Ishikawa (cell line): ENCODE data around the gene MCU.

ENCODE experiments used
- CEBPB ChIP-seq: IDR thresholded peaks from 2 replicates; pipeline ENCODE4 v1.6.1; 2012
- CREB1 ChIP-seq: IDR thresholded peaks from 2 replicates; pipeline ENCODE4 v1.6.1; 2012; ENCODE audit warnings: low read depth
- EGR1 ChIP-seq: IDR thresholded peaks from 2 replicates; pipeline ENCODE4 v1.6.1; 2012
- EP300 ChIP-seq: IDR thresholded peaks from 2 replicates; pipeline ENCODE4 v1.6.1; 2012; ENCODE audit warnings: borderline replicate concordance
- FOXM1 ChIP-seq: IDR thresholded peaks from 2 replicates; pipeline ENCODE4 v1.6.1; 2012; ENCODE audit warnings: low read depth, borderline replicate concordance
- NFIC ChIP-seq: IDR thresholded peaks from 2 replicates; pipeline ENCODE4 v1.6.1; 2012
- RAD21 ChIP-seq: IDR thresholded peaks from 2 replicates; pipeline ENCODE4 v1.6.1; 2012; ENCODE audit warnings: low read depth
- TAF1 ChIP-seq: IDR thresholded peaks from 2 replicates; pipeline ENCODE4 v1.6.1; 2012; ENCODE audit warnings: low read depth, mild to moderate bottlenecking
- TCF12 ChIP-seq: IDR thresholded peaks from 2 replicates; pipeline ENCODE4 v1.6.1; 2012; ENCODE audit warnings: low read depth
- TEAD4 ChIP-seq: IDR thresholded peaks from 2 replicates; pipeline ENCODE4 v1.6.1; 2012
- YY1 ChIP-seq: IDR thresholded peaks from 2 replicates; pipeline ENCODE4 v1.6.1; 2012; ENCODE audit warnings: low read depth
- ZBTB7A ChIP-seq: IDR thresholded peaks from 2 replicates; pipeline ENCODE4 v1.6.1; 2012; ENCODE audit warnings: low read depth
- TF ChIP-seq, protein P1 (sequence below): IDR thresholded peaks from 2 replicates; pipeline ENCODE4 v1.6.1; 2012
- TF ChIP-seq, protein P2 (sequence below): IDR thresholded peaks from 2 replicates; pipeline ENCODE4 v1.6.1; 2012
- TF ChIP-seq, protein P3 (sequence below): IDR thresholded peaks from 2 replicates; pipeline ENCODE4 v1.6.1; 2012; ENCODE audit warnings: low read depth, mild to moderate bottlenecking

MCU gene

DNA sequence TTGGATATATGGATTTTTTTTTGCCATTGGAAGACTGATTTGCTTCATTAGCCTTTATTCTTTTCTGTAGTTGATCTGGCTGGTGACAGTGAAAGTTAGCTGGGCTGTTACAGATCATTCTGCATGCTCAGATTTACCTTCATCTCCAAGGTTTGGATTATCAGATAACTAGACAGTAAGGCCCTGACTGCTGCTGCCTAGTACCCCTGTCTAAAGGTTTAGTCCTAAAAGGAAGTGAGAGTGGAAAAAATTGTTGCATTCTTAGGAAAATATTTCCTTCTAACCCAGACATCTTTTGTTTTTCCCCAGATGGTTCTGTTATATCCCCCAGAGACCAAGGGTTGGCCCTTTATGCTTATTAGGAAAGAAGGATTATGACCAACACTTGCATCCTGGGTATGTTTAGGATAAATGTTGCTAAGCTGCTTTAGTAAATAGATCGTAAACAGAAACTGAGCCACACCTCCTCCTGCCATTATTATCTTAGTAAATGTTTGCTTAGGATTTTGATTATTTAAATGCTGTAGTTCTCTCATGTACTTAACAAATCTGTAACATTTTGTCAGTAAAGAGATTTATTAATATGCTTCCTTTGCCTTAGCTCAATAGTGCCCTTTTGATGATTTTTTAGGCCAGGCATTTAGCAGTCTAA is 44.4 kb downstream of the MCU start:
- TF ChIP-seq TAF1 (no peak), YY1 (no peak), CREB1 (no peak), TCF12 (no peak), RAD21 (no peak), EGR1 (no peak), CEBPB (no peak), FOXM1 (no peak), ZBTB7A (no peak), NFIC (no peak)
- TF ChIP-seq, protein P1, sequence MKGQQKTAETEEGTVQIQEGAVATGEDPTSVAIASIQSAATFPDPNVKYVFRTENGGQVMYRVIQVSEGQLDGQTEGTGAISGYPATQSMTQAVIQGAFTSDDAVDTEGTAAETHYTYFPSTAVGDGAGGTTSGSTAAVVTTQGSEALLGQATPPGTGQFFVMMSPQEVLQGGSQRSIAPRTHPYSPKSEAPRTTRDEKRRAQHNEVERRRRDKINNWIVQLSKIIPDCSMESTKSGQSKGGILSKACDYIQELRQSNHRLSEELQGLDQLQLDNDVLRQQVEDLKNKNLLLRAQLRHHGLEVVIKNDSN: no peak
- TF ChIP-seq, protein P2, sequence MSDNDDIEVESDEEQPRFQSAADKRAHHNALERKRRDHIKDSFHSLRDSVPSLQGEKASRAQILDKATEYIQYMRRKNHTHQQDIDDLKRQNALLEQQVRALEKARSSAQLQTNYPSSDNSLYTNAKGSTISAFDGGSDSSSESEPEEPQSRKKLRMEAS: no peak

DNA sequence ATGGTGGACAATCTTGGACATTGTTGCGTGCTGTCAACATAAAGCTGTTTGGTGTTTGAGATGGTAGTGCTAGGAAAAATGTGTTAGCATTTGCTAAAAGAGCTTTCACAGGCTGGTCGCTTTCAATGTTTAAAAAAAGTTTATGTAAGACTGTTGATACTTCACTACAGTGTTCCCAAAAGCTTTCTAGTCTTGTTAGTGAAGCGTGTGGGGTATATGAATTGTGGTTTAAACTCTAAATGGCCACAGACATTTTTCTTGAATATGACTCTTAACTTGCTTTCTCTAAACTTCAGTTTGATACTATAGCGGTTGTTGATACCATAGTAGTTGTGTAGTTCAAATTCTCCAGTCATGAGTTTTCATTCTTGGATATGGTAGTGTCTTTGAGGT is 44.9 kb downstream of the MCU start:
- TF ChIP-seq CEBPB (no peak), RAD21 (no peak), TEAD4 (no peak), EP300 (no peak), CREB1 (no peak), TAF1 (no peak), EGR1 (no peak), TCF12 (no peak), YY1 (no peak), FOXM1 (no peak), NFIC (no peak), ZBTB7A (no peak)
- TF ChIP-seq, protein P1: no peak
- TF ChIP-seq, protein P2: no peak

DNA sequence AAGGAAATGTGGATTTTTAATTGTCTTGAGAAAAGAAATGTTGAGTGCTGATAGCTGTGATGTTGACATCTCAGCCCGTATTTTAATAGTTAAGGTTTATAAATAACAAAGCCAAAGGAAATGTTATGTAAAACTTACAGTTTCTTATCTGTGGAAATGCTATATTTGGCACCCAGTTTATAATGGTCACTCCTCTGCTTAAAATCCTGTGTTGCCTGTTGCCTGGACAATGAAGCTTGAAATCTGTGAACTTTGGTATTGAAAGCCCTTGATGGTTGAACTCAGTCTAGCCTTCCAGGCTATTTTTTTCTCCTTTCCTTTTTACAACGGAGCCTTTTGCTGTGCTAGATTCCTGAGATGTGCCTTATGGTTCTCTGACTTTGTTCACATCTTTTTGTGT is 46.5 kb downstream of the MCU start:
- TF ChIP-seq, protein P1: no peak
- TF ChIP-seq TAF1: no peak
- no peak for TF ChIP-seq NFIC

DNA sequence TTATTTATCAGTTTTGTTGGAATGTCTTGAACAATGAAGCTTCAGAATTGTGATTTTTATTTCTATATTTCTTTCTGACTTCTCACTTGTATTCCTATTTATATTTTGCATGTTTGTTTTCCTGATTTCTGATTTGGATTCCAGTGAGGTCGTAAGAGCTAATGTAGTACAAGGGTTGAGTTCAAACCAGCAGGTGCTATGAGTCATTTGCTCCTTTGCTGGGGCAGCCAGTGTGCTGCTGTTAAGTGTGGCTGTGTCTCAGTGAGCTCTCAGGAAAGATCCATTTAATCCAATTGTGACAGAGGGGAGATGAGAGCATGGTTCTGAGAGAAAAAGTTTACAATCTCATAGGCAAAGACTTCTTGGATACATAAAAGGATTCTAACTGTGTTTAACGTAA is 48.6 kb downstream of the MCU start:
- no peak for TF ChIP-seq YY1
- TF ChIP-seq CREB1: no peak
- no peak for TF ChIP-seq CEBPB
- TF ChIP-seq NFIC: no peak
- TF ChIP-seq TAF1: no peak
- no peak for TF ChIP-seq RAD21
- TF ChIP-seq, protein P3, sequence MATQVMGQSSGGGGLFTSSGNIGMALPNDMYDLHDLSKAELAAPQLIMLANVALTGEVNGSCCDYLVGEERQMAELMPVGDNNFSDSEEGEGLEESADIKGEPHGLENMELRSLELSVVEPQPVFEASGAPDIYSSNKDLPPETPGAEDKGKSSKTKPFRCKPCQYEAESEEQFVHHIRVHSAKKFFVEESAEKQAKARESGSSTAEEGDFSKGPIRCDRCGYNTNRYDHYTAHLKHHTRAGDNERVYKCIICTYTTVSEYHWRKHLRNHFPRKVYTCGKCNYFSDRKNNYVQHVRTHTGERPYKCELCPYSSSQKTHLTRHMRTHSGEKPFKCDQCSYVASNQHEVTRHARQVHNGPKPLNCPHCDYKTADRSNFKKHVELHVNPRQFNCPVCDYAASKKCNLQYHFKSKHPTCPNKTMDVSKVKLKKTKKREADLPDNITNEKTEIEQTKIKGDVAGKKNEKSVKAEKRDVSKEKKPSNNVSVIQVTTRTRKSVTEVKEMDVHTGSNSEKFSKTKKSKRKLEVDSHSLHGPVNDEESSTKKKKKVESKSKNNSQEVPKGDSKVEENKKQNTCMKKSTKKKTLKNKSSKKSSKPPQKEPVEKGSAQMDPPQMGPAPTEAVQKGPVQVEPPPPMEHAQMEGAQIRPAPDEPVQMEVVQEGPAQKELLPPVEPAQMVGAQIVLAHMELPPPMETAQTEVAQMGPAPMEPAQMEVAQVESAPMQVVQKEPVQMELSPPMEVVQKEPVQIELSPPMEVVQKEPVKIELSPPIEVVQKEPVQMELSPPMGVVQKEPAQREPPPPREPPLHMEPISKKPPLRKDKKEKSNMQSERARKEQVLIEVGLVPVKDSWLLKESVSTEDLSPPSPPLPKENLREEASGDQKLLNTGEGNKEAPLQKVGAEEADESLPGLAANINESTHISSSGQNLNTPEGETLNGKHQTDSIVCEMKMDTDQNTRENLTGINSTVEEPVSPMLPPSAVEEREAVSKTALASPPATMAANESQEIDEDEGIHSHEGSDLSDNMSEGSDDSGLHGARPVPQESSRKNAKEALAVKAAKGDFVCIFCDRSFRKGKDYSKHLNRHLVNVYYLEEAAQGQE: no peak
- no peak for TF ChIP-seq TCF12
- no peak for TF ChIP-seq EGR1
- no peak for TF ChIP-seq TEAD4
- TF ChIP-seq, protein P1: no peak

DNA sequence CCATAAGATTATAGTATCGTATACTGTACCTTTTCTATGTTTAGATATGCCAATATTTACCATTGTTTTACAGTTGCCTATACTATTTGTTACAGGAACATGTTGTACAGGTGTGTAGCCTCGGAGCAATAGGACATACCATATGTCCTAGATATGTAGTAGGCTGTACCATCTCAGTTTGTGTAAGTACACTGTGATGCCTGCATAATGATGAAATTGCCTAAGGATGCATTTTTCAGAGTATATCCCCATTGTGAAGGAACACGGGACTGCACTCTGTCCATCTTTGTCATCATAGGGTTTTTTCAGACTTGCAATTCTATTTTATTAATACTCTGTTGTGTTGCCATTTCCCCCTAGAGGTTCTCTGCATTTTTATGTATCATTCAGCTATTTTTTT is 50.1 kb downstream of the MCU start:
- TF ChIP-seq EGR1 (no peak), FOXM1 (no peak), TCF12 (no peak), TAF1 (no peak), YY1 (no peak), TEAD4 (no peak), CEBPB (no peak), NFIC (no peak)
- TF ChIP-seq, protein P1: no peak

DNA sequence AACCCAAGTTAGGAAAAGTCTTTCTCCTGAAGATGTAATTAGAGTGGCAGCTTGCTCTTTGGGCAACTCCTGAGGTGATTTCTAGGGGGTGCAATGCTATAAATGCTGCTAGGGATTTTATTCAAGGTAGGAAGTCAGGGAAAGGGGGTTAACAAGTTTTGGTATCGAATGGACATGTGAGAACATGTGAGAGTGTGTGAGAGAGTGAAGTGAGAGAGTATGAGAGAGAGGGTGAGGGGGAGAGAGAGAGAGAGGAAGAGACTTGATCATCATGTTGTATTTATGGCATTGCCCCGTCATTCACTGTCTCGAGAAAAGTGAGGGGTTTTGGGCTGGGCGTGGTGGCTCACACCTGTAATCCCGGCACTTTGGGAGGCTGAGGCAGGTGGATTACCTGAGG is 50.9 kb downstream of the MCU start:
- TF ChIP-seq FOXM1 (no peak), TEAD4 (no peak), TAF1 (no peak), CREB1 (no peak), YY1 (no peak), EGR1 (no peak), EP300 (no peak), CEBPB (no peak), ZBTB7A (no peak), TCF12 (no peak)
- TF ChIP-seq, protein P3: no peak
- TF ChIP-seq, protein P1: no peak
